GM12878 (cell line): ENCODE results near the gene DIPK1A.

Experiments
- SMC3 ChIP-seq: IDR thresholded peaks from 2 replicates; pipeline ENCODE4 v1.6.1; 2011; ENCODE audit warnings: low read length, improper control_type of control experiment, borderline replicate concordance
- TF ChIP-seq, protein P1 (sequence below), 3 experiments: IDR thresholded peaks in 2 of 3; conservative IDR thresholded peaks in 1 of 3; 2 replicates each; pipeline ENCODE4 v1.5.1; 2011; ENCODE audit warnings: low read depth in 3 of 3, low read length in 3 of 3, mild to moderate bottlenecking in 3 of 3, control low read depth in 2 of 3, moderate library complexity in 2 of 3, inconsistent platforms in 1 of 3, mixed read lengths in 1 of 3; ENCODE audit not compliant: control insufficient read depth in 2 of 3, insufficient read depth in 1 of 3; ENCODE audit errors: extremely low read depth in 1 of 3

DNA sequence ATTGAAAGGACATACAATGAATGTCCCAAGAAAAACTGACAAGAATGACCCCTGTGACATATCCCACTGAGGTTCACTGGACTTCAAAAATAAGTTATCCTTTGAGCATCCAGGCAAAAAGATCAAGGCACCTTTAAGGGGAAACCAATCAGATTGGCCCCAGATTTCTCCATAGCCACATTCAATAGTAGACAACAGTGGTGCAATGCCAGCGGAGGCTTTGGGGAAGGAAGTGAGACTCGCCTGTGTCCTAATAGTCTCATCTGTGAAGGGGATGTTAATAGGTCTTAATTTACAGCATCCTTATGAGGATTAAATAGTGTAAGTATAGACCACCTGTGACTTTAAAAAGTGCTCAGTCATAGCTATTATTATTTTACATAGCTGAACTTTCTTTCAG lies 108.0 kb downstream of the DIPK1A start:
- TF ChIP-seq, protein P1, sequence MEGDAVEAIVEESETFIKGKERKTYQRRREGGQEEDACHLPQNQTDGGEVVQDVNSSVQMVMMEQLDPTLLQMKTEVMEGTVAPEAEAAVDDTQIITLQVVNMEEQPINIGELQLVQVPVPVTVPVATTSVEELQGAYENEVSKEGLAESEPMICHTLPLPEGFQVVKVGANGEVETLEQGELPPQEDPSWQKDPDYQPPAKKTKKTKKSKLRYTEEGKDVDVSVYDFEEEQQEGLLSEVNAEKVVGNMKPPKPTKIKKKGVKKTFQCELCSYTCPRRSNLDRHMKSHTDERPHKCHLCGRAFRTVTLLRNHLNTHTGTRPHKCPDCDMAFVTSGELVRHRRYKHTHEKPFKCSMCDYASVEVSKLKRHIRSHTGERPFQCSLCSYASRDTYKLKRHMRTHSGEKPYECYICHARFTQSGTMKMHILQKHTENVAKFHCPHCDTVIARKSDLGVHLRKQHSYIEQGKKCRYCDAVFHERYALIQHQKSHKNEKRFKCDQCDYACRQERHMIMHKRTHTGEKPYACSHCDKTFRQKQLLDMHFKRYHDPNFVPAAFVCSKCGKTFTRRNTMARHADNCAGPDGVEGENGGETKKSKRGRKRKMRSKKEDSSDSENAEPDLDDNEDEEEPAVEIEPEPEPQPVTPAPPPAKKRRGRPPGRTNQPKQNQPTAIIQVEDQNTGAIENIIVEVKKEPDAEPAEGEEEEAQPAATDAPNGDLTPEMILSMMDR (IDR thresholded peaks at IDR 0.05 in 2 of 3, conservative IDR thresholded peaks at IDR 0.05 in 1 of 3; ENCODE audit: control insufficient read depth in 2 of 3, extremely low read depth in 1 of 3, insufficient read depth in 1 of 3, low read depth in 3 of 3, low read length in 3 of 3) = no peak
- TF ChIP-seq SMC3 = no peak
